ENCODE results near the gene IMPACT. TPM values are rescaled to one million over a fixed set of nuclear protein-coding genes. Genes with fewer than 3 reads are reported as not detected.

IMPACT gene
- total RNA-seq, 1 donor from 2014 or later, result 29.7 TPM

DNA sequence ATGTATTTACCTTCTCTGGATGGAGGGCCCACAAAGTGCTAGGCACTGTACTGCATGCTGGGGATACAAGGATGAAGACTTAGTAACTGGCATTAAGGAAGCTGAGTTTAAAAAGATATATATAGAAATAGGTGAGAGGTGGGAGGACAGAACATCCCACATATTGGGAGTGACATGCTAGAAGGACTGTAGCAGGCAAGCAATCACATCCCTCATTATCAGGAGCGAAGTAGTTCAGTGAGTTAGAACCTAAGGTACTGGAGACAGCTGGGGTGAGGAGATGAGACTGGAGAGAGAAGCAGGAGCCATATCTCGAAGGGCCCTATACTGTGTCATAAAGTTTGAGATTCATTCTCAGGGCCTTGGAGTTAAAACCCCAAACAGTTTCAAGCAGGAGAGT, 18.0 kb upstream of the IMPACT start:
- Mint-ChIP-seq H3K27ac (no peak overlapping the region), H3K4me3 (ENCODE audit: low read depth) (no peak overlapping the region), H3K4me1 (ENCODE audit: low read depth) (no peaks in the 10 kb centered on the region), H3K36me3 (ENCODE audit: insufficient read depth) (no peaks in the 10 kb centered on the region), H3K27me3 (peaks cover 14% of the 10 kb centered on the region), H3K9me3 (ENCODE audit: low read depth) (no peaks in the 10 kb centered on the region)
- no peak for DNase-seq (ENCODE audit: low spot score, unreplicated experiment)
- TF ChIP-seq, protein P1, sequence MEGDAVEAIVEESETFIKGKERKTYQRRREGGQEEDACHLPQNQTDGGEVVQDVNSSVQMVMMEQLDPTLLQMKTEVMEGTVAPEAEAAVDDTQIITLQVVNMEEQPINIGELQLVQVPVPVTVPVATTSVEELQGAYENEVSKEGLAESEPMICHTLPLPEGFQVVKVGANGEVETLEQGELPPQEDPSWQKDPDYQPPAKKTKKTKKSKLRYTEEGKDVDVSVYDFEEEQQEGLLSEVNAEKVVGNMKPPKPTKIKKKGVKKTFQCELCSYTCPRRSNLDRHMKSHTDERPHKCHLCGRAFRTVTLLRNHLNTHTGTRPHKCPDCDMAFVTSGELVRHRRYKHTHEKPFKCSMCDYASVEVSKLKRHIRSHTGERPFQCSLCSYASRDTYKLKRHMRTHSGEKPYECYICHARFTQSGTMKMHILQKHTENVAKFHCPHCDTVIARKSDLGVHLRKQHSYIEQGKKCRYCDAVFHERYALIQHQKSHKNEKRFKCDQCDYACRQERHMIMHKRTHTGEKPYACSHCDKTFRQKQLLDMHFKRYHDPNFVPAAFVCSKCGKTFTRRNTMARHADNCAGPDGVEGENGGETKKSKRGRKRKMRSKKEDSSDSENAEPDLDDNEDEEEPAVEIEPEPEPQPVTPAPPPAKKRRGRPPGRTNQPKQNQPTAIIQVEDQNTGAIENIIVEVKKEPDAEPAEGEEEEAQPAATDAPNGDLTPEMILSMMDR (IDR thresholded peaks at IDR 0.05; ENCODE audit: unreplicated experiment), result no peak

DNA sequence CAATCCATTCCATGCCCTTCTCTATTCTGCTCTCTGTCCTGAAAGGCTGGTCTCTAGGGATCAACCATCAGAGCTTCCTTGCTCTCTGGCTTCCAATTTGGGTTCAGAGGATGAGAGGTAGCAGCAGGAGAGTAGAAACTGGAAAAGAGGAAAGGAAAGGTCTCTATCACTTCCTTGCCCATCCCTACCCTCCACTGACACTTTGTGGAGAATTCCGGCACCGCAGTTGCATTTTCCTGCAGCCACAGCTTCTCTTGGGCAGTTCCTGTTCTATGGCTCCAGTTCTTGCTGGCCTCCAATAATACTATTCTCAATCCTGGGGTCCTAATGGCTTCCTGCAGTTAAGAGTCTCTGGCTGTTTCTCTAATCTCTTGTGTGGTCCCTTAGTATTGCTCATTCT, 13.3 kb upstream of the IMPACT start:
- Mint-ChIP-seq H3K27me3 (peaks cover 4% of the 10 kb centered on the region), H3K9me3 (ENCODE audit: low read depth) (no peaks in the 10 kb centered on the region), H3K4me1 (ENCODE audit: low read depth) (no peaks in the 10 kb centered on the region), H3K4me3 (ENCODE audit: low read depth) (no peak overlapping the region), H3K36me3 (ENCODE audit: insufficient read depth) (no peaks in the 10 kb centered on the region), H3K27ac (no peak overlapping the region)
- TF ChIP-seq, protein P1 (IDR thresholded peaks at IDR 0.05; ENCODE audit: unreplicated experiment), result no peak
- no peak for DNase-seq (ENCODE audit: low spot score, unreplicated experiment)

DNA sequence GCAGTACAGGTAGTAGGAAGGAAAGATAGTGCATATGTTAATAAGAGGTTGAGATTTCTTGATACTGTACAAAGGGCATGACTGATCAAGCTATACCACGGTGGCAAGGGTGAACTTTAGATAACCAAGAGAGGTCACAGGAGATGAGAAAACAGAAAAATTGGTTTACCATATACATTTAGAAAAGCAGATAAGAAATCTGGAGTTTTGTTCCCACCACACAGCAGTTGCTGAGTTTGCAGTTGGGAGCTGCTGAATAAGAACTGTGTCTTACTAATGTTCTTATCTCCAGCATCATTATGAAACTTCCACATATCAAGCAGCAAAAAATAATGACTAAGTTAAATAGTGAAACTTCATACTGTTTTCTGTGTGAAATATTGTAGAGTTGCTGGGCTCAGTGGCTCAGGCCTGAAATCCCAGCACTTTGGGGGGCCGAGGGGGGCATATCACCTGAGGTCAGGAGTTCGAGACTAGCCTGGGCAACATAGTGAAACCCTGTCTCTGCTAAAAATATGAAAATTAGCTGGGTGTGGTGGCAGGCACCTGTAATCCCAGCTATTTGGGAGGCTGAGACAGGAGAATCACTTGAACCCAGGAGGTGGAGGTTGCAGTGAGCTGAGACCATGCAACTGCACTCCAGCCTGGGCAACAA, 12.0 kb upstream of the IMPACT start:
- no peak for DNase-seq (ENCODE audit: low spot score, unreplicated experiment)
- H3K4me1 Mint-ChIP-seq (ENCODE audit: low read depth), result no peaks in the 10 kb centered on the region
- no peaks in the 10 kb centered on the region for H3K36me3 Mint-ChIP-seq (ENCODE audit: insufficient read depth)
- no peak overlapping the region for H3K27ac Mint-ChIP-seq
- H3K9me3 Mint-ChIP-seq (ENCODE audit: low read depth), result no peaks in the 10 kb centered on the region
- H3K27me3 Mint-ChIP-seq, result no peaks in the 10 kb centered on the region
- TF ChIP-seq, protein P1 (IDR thresholded peaks at IDR 0.05; ENCODE audit: unreplicated experiment), result no peak
- H3K4me3 Mint-ChIP-seq (ENCODE audit: low read depth), result no peak overlapping the region

GRCh38 chr18:24417480-24417879, 9.0 kb upstream of the IMPACT start:
- H3K27ac Mint-ChIP-seq, result no peak overlapping the region
- H3K4me1 Mint-ChIP-seq (ENCODE audit: low read depth), result peaks cover 9% of the 10 kb centered on the region
- no peaks in the 10 kb centered on the region for H3K9me3 Mint-ChIP-seq (ENCODE audit: low read depth)
- H3K4me3 Mint-ChIP-seq (ENCODE audit: low read depth), result no peak overlapping the region
- TF ChIP-seq, protein P1 (IDR thresholded peaks at IDR 0.05; ENCODE audit: unreplicated experiment), result no peak
- H3K27me3 Mint-ChIP-seq, result no peaks in the 10 kb centered on the region
- H3K36me3 Mint-ChIP-seq (ENCODE audit: insufficient read depth), result no peaks in the 10 kb centered on the region
- DNase-seq (ENCODE audit: low spot score, unreplicated experiment), result no peak

DNA sequence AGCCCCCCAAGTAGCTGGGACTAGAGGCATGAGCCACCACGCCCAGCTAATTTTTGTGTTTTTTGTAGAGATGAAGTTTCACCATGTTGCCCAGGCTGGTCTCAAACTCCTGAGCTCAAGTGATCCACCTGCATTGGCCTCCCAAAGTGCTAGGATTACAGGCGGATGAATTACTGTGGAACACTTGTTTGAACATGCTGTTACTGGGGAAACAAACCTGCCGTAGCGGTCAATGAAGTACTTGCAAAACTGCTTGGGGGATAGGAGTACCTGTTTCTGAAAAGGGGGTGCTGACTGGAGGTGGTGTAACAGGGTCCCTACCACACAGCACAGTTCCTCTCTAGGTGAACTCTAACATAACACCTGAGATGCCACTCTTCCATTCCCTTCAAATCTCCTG, 5.9 kb upstream of the IMPACT start:
- H3K27me3 Mint-ChIP-seq, result peaks cover 14% of the 10 kb centered on the region

More for the DNA sequence above, 5.9 kb upstream of the IMPACT start:
- no peak for DNase-seq (ENCODE audit: low spot score, unreplicated experiment)
- Mint-ChIP-seq H3K27ac (no peak overlapping the region), H3K9me3 (ENCODE audit: low read depth) (peaks cover 2% of the 10 kb centered on the region), H3K4me1 (ENCODE audit: low read depth) (peaks cover 10% of the 10 kb centered on the region), H3K4me3 (ENCODE audit: low read depth) (no peak overlapping the region), H3K36me3 (ENCODE audit: insufficient read depth) (no peaks in the 10 kb centered on the region)
- TF ChIP-seq, protein P1 (IDR thresholded peaks at IDR 0.05; ENCODE audit: unreplicated experiment), result no peak

Measured in progenitor cell of endocrine pancreas (in vitro differentiated cells).